ENCODE measurements around the gene SLC8A3. TPM values are rescaled to one million over a fixed set of nuclear protein-coding genes. Genes with fewer than 3 reads are reported as not detected.

The SLC8A3 gene
- total and polyA plus RNA-seq, 3 donors from 2014 or later, result 0.39 to 0.61 (median 0.43) TPM

DNA sequence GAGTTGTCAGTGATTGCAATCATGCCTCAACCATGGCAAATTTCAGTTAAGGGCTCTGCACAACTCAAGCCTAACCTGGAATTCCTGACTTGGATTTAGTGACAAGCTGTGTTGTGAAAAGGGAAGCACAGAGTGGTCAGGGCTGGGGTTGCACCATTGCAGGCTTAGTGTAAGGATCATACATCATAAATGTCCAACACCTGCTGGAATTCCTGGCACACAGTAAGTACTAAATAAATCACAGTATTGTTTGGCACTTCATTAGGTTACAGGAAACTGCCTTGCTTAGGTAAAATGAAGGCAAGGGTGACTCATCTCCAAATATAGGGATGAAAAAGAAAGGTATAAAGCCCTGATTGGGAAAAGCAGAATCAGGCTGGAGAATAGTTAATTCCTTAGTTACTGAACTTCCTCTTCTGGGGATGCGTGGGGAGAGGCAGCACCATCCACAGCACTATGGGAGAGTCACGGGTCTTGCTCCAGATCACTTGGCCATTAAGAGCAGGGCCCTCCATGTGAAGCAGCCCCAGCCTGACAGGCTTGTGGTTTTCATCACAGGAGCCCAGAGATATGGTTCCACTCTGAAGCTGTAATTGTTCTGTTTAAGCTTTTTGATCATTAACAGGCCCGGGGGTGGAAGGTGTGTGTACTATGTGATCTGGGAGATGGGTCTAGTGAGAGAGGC is 39.7 kb downstream of the SLC8A3 start:
- WGBS, 2 donors, result 52 to 54% methylated on average over 3 of the region's 3 CpGs
- no peaks in the 10 kb centered on the region for H3K27me3 ChIP-seq
- TF ChIP-seq POLR2A (IDR thresholded peaks at IDR 0.05), result no peak
- TF ChIP-seq, protein P1, sequence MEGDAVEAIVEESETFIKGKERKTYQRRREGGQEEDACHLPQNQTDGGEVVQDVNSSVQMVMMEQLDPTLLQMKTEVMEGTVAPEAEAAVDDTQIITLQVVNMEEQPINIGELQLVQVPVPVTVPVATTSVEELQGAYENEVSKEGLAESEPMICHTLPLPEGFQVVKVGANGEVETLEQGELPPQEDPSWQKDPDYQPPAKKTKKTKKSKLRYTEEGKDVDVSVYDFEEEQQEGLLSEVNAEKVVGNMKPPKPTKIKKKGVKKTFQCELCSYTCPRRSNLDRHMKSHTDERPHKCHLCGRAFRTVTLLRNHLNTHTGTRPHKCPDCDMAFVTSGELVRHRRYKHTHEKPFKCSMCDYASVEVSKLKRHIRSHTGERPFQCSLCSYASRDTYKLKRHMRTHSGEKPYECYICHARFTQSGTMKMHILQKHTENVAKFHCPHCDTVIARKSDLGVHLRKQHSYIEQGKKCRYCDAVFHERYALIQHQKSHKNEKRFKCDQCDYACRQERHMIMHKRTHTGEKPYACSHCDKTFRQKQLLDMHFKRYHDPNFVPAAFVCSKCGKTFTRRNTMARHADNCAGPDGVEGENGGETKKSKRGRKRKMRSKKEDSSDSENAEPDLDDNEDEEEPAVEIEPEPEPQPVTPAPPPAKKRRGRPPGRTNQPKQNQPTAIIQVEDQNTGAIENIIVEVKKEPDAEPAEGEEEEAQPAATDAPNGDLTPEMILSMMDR (IDR thresholded peaks at IDR 0.05), result no peak
- intact Hi-C loops (cut with DNase I; ENCODE audit: low total_unique reads), result no loop called here
- no peak overlapping the region for H3K27ac ChIP-seq
- no peaks in the 10 kb centered on the region for H3K4me1 ChIP-seq
- no peaks in the 10 kb centered on the region for H3K36me3 ChIP-seq (ENCODE audit: low read depth, missing control alignments)
- H3K9me3 ChIP-seq, result no peaks in the 10 kb centered on the region
- no peak for DNase-seq
- no peak overlapping the region for H3K4me3 ChIP-seq

DNA sequence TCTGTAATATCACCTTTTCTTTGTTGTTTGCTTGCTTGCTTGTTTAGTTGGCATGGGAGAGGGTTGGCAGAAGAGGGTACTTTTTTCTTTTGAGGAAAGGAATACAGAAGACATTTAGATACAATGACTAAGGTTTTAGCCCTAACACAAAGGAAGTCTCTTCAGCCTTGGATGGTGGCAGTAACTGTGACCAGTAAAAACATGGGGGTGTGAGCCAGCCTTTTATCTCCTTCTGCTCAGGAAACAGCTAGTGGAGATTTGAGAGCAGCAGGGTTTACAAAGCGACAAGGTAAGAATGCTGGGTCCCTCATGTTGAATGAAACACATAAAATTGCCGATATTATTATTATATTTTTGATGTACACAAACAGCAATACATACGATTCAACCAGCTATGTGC is 40.4 kb downstream of the SLC8A3 start:
- TF ChIP-seq, protein P1 (IDR thresholded peaks at IDR 0.05), result no peak
- TF ChIP-seq POLR2A (IDR thresholded peaks at IDR 0.05), result no peak
- no peaks in the 10 kb centered on the region for H3K4me1 ChIP-seq
- no peak overlapping the region for H3K27ac ChIP-seq
- no peak overlapping the region for H3K4me3 ChIP-seq
- intact Hi-C loops (cut with DNase I; ENCODE audit: low total_unique reads), result no loop called here
- H3K9me3 ChIP-seq, result no peaks in the 10 kb centered on the region
- no peaks in the 10 kb centered on the region for H3K36me3 ChIP-seq (ENCODE audit: low read depth, missing control alignments)
- H3K27me3 ChIP-seq, result no peaks in the 10 kb centered on the region
- WGBS, 2 donors, result 78 to 79% methylated on average over 3 of the region's 3 CpGs
- no peak for DNase-seq

- no peak for DNase-seq
- intact Hi-C loops (cut with DNase I; ENCODE audit: low total_unique reads), result no loop called here
- no peaks in the 10 kb centered on the region for H3K27me3 ChIP-seq
- 77 to 79% methylated on average over 6 of the region's 6 CpGs for WGBS, 2 donors
- H3K9me3 ChIP-seq, result no peaks in the 10 kb centered on the region
- H3K4me3 ChIP-seq, result no peak overlapping the region
- H3K36me3 ChIP-seq (ENCODE audit: low read depth, missing control alignments), result no peaks in the 10 kb centered on the region
- H3K27ac ChIP-seq, result no peak overlapping the region
- no peaks in the 10 kb centered on the region for H3K4me1 ChIP-seq
- TF ChIP-seq, protein P1 (IDR thresholded peaks at IDR 0.05), result no peak
- TF ChIP-seq POLR2A (IDR thresholded peaks at IDR 0.05), result no peak
These were observed 44.7 kb downstream of the SLC8A3 start for GRCh38 chr14:70144046-70144445.

DNA sequence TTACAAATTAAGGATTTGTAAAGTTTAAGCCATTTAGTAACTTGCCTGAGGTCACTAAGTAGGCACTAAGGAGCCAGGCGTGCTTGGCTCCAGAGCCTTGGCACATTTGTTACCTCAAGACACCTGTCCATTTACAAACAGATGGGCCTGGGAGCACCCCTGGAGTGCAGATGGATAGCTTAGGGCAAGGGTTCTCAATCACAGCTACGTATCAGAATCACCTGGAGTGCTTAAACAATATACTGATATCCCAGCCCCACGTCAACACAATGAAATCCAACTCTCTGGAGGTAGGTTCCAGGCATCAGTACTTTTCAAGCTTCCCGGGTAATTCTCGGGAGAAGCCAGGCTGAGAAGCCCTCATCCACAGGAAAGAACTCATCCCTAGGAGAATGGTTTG is 45.4 kb downstream of the SLC8A3 start:
- Histone ChIP-seq H3K4me1 (no peaks in the 10 kb centered on the region), H3K36me3 (ENCODE audit: low read depth, missing control alignments) (no peaks in the 10 kb centered on the region), H3K4me3 (no peak overlapping the region), H3K27ac (no peak overlapping the region), H3K9me3 (no peaks in the 10 kb centered on the region), H3K27me3 (no peaks in the 10 kb centered on the region)
- TF ChIP-seq, protein P1 (IDR thresholded peaks at IDR 0.05), result no peak
- no peak for TF ChIP-seq POLR2A (IDR thresholded peaks at IDR 0.05)
- DNase-seq, result no peak
- WGBS, 2 donors, result 86 to 90% methylated on average over 5 of the region's 5 CpGs
- intact Hi-C loops (cut with DNase I; ENCODE audit: low total_unique reads), result no loop called here

GRCh38 chr14:70140614-70141013 is 48.1 kb downstream of the SLC8A3 start:
- TF ChIP-seq POLR2A (IDR thresholded peaks at IDR 0.05), result no peak
- TF ChIP-seq, protein P1 (IDR thresholded peaks at IDR 0.05), result no peak
- DNase-seq, result no peak
- H3K4me1 ChIP-seq, result no peaks in the 10 kb centered on the region
- H3K27ac ChIP-seq, result no peak overlapping the region
- intact Hi-C loops (cut with DNase I; ENCODE audit: low total_unique reads), result no loop called here
- no peaks in the 10 kb centered on the region for H3K36me3 ChIP-seq (ENCODE audit: low read depth, missing control alignments)
- WGBS, 2 donors, result 89% methylated on average over 1 of the region's 1 CpG
- no peaks in the 10 kb centered on the region for H3K27me3 ChIP-seq
- no peaks in the 10 kb centered on the region for H3K9me3 ChIP-seq
- no peak overlapping the region for H3K4me3 ChIP-seq
